Keratinocyte (primary cell): Measurements from ENCODE around the gene TJP3. TPM values are rescaled to one million over a fixed set of nuclear protein-coding genes. Genes with fewer than 3 reads are reported as not detected.

Experiments used
- DNase-seq: peaks from one replicate; pipeline ENCODE4 v3.0.0-alpha.2; 2011; ENCODE audit warnings: low read depth, missing footprints, low spot score
- FAIRE-seq: peaks from 2 replicates; lab custom pipeline; 2011; peaks lifted over from hg19 to GRCh38; lab: Jason Lieb, UNC
- H2AFZ ChIP-seq: 2 replicates; pipeline ENCODE4 v1.6.0; 2012; ENCODE audit warnings: low read length, control low read depth, inconsistent platforms; ENCODE audit not compliant: control insufficient read depth
- H3K27ac ChIP-seq: 2 replicates; pipeline ENCODE4 v1.5.1; 2011; ENCODE audit warnings: low read length; ENCODE audit not compliant: control insufficient read depth, insufficient read depth
- H3K27me3 ChIP-seq: 3 replicates; pipeline ENCODE4 v1.6.0; 2011; ENCODE audit warnings: low read length; ENCODE audit not compliant: control insufficient read depth, insufficient read depth; ENCODE audit errors: extremely low read depth
- H3K36me3 ChIP-seq, 2 experiments: 2 replicates in 1 of 2; 3 replicates in 1 of 2; pipeline ENCODE4 v1.5.1; 2011; ENCODE audit warnings: low read length in 2 of 2, mild to moderate bottlenecking in 1 of 2; ENCODE audit not compliant: control insufficient read depth in 2 of 2, insufficient read depth in 2 of 2; ENCODE audit errors: extremely low read depth in 1 of 2
- H3K4me1 ChIP-seq: 3 replicates; pipeline ENCODE4 v1.5.1; 2011; ENCODE audit warnings: low read length; ENCODE audit not compliant: control insufficient read depth, insufficient read depth; ENCODE audit errors: extremely low read depth
- H3K4me2 ChIP-seq: 3 replicates; pipeline ENCODE4 v1.6.0; 2011; ENCODE audit warnings: low read depth, low read length; ENCODE audit not compliant: control insufficient read depth, insufficient read depth; ENCODE audit errors: extremely low read depth
- H3K4me3 ChIP-seq, 3 experiments: fragments of 200-600 bp in 1 of 3; sonication (generic) in 1 of 3; 2 replicates in 2 of 3; 3 replicates in 1 of 3; pipeline ENCODE4 v1.5.1; 2011 to 2016; ENCODE audit warnings: low read length in 3 of 3, mild to moderate bottlenecking in 3 of 3, control low read depth in 2 of 3, inconsistent platforms in 1 of 3, low read depth in 1 of 3, mixed read lengths in 1 of 3, mixed run types in 1 of 3, moderate library complexity in 1 of 3; ENCODE audit not compliant: control insufficient read depth in 2 of 3, insufficient read depth in 2 of 3; ENCODE audit errors: extremely low read depth in 1 of 3
- H3K79me2 ChIP-seq: 2 replicates; pipeline ENCODE4 v1.6.0; 2012; ENCODE audit warnings: low read length; ENCODE audit not compliant: control insufficient read depth, insufficient read depth
- H3K9ac ChIP-seq: 3 replicates; pipeline ENCODE4 v1.6.0; 2011; ENCODE audit warnings: low read length; ENCODE audit not compliant: control insufficient read depth, insufficient read depth; ENCODE audit errors: extremely low read depth
- H3K9me1 ChIP-seq: 3 replicates; pipeline ENCODE4 v1.6.0; 2011; ENCODE audit warnings: low read length; ENCODE audit not compliant: control insufficient read depth, insufficient read depth; ENCODE audit errors: extremely low read depth
- H3K9me3 ChIP-seq: 2 replicates; pipeline ENCODE4 v1.5.1; 2012; ENCODE audit warnings: low read depth, low read length; ENCODE audit not compliant: control insufficient read depth
- H4K20me1 ChIP-seq: 3 replicates; pipeline ENCODE4 v1.6.0; 2011; ENCODE audit warnings: low read length; ENCODE audit not compliant: control insufficient read depth, insufficient read depth; ENCODE audit errors: extremely low read depth
- CTCF ChIP-seq, 3 experiments: IDR thresholded peaks in 1 of 3; conservative IDR thresholded peaks in 1 of 3; optimal IDR thresholded peaks in 1 of 3; 2 replicates in 2 of 3; 3 replicates in 1 of 3; pipeline versions ENCODE3 to v1.5.1; 2011; ENCODE audit warnings: low read length in 3 of 3, mild to moderate bottlenecking in 3 of 3, moderate library complexity in 2 of 3, control low read depth in 1 of 3, inconsistent platforms in 1 of 3; ENCODE audit not compliant: insufficient read depth in 2 of 3; ENCODE audit errors: extremely low read depth in 1 of 3
- EZH2 ChIP-seq: IDR thresholded peaks from one replicate; pipeline ENCODE4 v1.6.1; 2012; ENCODE audit warnings: inconsistent platforms, mild to moderate bottlenecking, low read length, moderate library complexity
- dilution Hi-C: fragments of 300-500 bp; cut with MboI; formaldehyde crosslinking; loops from one replicate; pipeline ENCODE4 v1.7.0; 2020; ENCODE audit warnings: low sequenced_read_pairs; ENCODE audit not compliant: extremely low pct_ligation_motif_present
- polyA plus RNA-seq, 5 experiments: library from polyadenylated mRNA; depleted of rRNA in 3 of 5; stranded (reverse) in 3 of 5; stranded (forward) in 1 of 5; unstranded in 1 of 5; fragments of >200 nt; gene quantifications; 1 replicate in 1 of 5; 2 replicates in 3 of 5; 3 replicates in 1 of 5; pipeline versions ENCODE4 v1.2.1 to v1.2.3, GENCODE V29; 2011 to 2012; ENCODE audit warnings: missing spikeins in 2 of 5, low read depth in 1 of 5, low replicate concordance in 1 of 5

TJP3 gene
- polyA plus RNA-seq, 1 donor (not counting 4 experiments of a cell fraction or from before 2014, with no cell fraction given): 0.08 TPM

GRCh38 chr19:3661284-3662238 lies 46.6 kb upstream of the TJP3 start:
- Histone ChIP-seq H3K9me3 (no peaks in the 10 kb centered on the region), H3K27ac (no peak overlapping the region), H3K9me1 (no peaks in the 10 kb centered on the region), H3K9ac (no peak overlapping the region), H3K36me3 (peaks cover 4 to 23% of the 10 kb centered on the region in 2 experiments), H4K20me1 (peaks cover 4% of the 10 kb centered on the region), H3K4me3 (no peak overlapping the region), H3K79me2 (no peaks in the 10 kb centered on the region), H2AFZ (no peak overlapping the region), H3K4me2 (no peak overlapping the region), H3K4me1 (no peaks in the 10 kb centered on the region), H3K27me3 (no peaks in the 10 kb centered on the region)
- no peak for TF ChIP-seq EZH2
- dilution Hi-C loops: no loop called here
- FAIRE-seq: no peak
- DNase-seq: no peak

GRCh38 chr19:3663838-3664237 lies 44.3 kb upstream of the TJP3 start:
- Histone ChIP-seq H3K4me3 (no peak overlapping the region), H3K27ac (no peak overlapping the region), H4K20me1 (peaks cover 6% of the 10 kb centered on the region), H3K79me2 (no peaks in the 10 kb centered on the region), H3K4me2 (no peak overlapping the region), H2AFZ (no peak overlapping the region), H3K9ac (no peak overlapping the region), H3K36me3 (peaks cover 4 to 12% of the 10 kb centered on the region in 2 experiments), H3K9me1 (no peaks in the 10 kb centered on the region), H3K4me1 (peaks cover 3% of the 10 kb centered on the region), H3K9me3 (no peaks in the 10 kb centered on the region), H3K27me3 (no peaks in the 10 kb centered on the region)
- TF ChIP-seq EZH2: no peak
- TF ChIP-seq CTCF (optimal IDR thresholded peaks at IDR 0.05 in 1 of 3, IDR thresholded peaks at IDR 0.05 in 1 of 3, conservative IDR thresholded peaks at IDR 0.05 in 1 of 3; ENCODE audit: extremely low read depth in 1 of 3, insufficient read depth in 2 of 3, low read length in 3 of 3): no peak
- DNase-seq: no peak
- dilution Hi-C loops: no loop called here
- FAIRE-seq: no peak
